Prostate gland (tissue), 2 donors: ENCODE results near the gene KDM4B.

Experiments used
- POLR2A ChIP-seq: fragments of 450-650 bp; IDR thresholded peaks from one replicate; pipeline ENCODE4 v1.6.1; 2016; ENCODE audit warnings: antibody characterized with exemption, mild to moderate bottlenecking
- POLR2AphosphoS5 ChIP-seq: sonication (generic); formaldehyde crosslinking; IDR thresholded peaks from one replicate; pipeline ENCODE4 v1.6.1; 2017; ENCODE audit warnings: antibody characterized with exemption
- TF ChIP-seq, protein P1 (sequence below), 4 experiments: fragments of 200-600 bp in 2 of 4; fragments of 450-650 bp in 2 of 4; sonication (generic) in 2 of 4; IDR thresholded peaks; 1 replicate in 3 of 4; 2 replicates in 1 of 4; pipeline ENCODE4 v1.5.1; 2016 to 2019; ENCODE audit warnings: antibody characterized with exemption in 4 of 4, mild to moderate bottlenecking in 2 of 4, moderate library complexity in 2 of 4

DNA sequence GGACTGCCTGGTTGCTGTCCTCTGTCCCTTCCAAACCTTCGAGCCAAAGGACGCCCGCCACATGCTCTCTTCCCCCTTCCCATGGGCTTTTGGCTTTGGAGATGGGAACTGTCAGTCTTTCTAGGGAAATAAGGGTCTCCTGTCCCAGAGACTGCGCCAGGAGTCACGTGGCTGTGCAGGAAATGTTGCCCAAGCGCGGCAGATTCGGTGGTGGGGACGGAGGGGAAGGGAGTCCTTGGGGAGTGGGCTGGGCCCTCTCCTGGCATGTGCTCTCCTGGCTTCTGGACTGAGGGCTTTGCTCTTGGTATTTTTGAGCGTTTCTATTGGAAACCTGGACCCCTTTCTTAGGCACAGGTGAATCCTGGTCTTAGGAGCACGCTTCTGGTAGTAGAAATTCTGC, 103.2 kb downstream of the KDM4B start:
- TF ChIP-seq POLR2A = no peak
- TF ChIP-seq, protein P1, sequence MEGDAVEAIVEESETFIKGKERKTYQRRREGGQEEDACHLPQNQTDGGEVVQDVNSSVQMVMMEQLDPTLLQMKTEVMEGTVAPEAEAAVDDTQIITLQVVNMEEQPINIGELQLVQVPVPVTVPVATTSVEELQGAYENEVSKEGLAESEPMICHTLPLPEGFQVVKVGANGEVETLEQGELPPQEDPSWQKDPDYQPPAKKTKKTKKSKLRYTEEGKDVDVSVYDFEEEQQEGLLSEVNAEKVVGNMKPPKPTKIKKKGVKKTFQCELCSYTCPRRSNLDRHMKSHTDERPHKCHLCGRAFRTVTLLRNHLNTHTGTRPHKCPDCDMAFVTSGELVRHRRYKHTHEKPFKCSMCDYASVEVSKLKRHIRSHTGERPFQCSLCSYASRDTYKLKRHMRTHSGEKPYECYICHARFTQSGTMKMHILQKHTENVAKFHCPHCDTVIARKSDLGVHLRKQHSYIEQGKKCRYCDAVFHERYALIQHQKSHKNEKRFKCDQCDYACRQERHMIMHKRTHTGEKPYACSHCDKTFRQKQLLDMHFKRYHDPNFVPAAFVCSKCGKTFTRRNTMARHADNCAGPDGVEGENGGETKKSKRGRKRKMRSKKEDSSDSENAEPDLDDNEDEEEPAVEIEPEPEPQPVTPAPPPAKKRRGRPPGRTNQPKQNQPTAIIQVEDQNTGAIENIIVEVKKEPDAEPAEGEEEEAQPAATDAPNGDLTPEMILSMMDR (IDR thresholded peaks at IDR 0.05) = no peak
- no peak for TF ChIP-seq POLR2AphosphoS5
